ENCODE results near the gene ANKRD33B.

ANKRD33B gene

DNA sequence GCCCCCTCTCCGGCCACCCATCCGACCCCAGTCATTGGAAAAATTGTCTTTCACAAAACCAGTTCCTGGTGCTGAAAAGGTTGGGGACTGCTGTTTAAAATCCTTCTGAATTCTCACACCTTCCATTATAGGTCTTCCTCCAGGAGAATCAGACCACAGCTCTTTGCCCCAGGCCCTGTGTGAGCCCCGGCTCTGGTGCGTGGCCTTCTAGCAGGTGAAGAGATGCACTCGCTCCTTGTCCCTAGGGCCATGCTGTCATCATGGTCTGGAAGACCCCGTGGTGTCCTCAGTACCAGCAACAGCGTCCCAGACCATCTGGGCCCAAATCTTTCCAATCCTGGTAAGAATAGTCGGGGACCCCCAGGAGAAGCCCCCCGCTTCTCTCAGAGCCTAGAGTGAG is 101.9 kb downstream of the ANKRD33B start:
- no peak for DNase-seq (ENCODE audit: low read depth)
- H3K4me3 ChIP-seq (ENCODE audit: low read depth, low read length), result no peak overlapping the region
- TF ChIP-seq, protein P1, sequence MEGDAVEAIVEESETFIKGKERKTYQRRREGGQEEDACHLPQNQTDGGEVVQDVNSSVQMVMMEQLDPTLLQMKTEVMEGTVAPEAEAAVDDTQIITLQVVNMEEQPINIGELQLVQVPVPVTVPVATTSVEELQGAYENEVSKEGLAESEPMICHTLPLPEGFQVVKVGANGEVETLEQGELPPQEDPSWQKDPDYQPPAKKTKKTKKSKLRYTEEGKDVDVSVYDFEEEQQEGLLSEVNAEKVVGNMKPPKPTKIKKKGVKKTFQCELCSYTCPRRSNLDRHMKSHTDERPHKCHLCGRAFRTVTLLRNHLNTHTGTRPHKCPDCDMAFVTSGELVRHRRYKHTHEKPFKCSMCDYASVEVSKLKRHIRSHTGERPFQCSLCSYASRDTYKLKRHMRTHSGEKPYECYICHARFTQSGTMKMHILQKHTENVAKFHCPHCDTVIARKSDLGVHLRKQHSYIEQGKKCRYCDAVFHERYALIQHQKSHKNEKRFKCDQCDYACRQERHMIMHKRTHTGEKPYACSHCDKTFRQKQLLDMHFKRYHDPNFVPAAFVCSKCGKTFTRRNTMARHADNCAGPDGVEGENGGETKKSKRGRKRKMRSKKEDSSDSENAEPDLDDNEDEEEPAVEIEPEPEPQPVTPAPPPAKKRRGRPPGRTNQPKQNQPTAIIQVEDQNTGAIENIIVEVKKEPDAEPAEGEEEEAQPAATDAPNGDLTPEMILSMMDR (conservative IDR thresholded peaks at IDR 0.05; ENCODE audit: low read depth, low read length), result no peak

DNA sequence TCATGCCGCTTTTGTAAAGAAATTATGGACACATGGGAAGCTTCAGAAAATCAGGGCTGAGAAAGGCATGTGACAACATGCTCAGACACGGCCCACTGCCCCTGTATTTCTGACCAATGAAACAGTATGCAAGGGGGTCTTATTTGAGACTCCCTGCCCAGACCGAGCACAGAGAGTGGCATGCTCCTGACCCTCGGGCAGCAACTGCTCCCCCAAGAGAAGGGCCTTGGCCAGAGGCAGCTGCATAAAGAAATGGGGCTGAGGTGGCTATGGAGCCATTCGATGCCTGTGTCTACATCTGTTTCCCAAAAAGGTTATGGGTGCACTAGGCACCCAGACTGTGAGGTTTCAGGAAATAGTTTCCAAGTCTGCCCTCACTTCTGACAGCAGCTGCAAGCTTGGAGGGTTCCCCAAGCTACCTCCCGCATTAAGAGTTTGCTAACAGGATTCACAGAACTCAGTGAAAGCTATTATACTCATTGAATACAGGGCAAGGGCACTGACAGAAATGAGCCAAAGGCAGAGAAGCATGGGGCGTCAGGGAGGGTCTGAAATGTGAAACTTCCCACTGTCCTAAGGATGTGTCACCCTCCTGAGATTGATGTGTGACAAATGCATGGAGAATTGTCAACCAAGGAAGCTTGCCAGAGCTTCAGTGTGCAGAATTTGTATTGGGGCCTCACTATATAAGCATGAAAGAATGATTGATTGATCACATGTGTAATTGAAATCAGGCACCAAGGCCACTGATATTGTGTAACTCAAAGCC is 102.8 kb downstream of the ANKRD33B start:
- no peak overlapping the region for H3K4me3 ChIP-seq (ENCODE audit: low read depth, low read length)
- TF ChIP-seq, protein P1 (conservative IDR thresholded peaks at IDR 0.05; ENCODE audit: low read depth, low read length), result no peak
- DNase-seq (ENCODE audit: low read depth), result no peak

DNA sequence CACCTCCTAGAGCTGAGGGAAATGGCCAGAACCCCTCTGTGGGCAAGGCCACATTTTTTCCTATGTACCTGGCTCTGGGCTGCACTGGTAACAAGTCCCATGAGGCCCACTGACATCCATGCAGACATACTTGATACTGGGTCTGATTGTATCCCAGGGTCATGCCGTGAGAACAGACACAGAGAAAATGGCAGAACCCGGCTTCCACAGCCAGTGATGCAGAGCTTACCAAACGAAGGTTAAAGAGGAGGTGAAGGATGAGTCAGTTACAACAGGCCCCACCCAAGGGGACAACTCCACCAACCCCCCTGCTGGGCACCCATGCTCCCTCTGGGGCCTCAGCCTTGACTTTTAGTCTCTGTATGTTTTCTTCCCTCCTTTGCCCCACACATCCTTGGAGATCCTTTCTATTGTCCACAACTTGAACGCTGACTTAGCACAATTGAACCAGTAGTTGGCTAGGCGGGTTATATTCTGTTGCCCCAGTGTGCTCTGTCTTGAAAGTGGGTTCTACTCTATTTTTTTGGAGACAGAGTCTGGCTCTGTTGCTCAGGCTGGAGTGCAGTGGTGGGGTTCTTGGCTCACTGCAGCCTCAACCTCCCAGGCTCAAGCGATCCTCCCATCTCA is 103.7 kb downstream of the ANKRD33B start:
- no peak for DNase-seq (ENCODE audit: low read depth)
- no peak overlapping the region for H3K4me3 ChIP-seq (ENCODE audit: low read depth, low read length)
- TF ChIP-seq, protein P1 (conservative IDR thresholded peaks at IDR 0.05; ENCODE audit: low read depth, low read length), result no peak

DNA sequence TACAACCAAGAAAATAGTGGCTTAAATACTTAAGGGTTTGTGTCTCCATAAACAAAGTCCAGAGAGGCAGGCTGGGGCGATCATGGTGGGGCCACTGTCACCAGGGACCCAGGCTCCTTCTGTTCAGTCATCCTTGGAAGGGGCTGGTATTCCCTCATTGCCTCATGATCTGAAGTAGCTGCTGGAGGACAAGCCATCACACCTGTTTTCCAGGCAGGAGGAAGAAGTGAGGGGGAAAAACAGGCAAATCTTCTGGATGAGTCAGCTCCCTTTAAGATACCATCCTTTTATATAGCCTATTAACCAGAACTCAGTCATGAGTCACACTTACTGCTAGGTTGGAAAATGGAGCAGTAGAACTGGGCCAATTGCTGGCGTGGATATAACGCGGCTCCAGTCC is 104.8 kb downstream of the ANKRD33B start:
- H3K4me3 ChIP-seq (ENCODE audit: low read depth, low read length), result no peak overlapping the region
- TF ChIP-seq, protein P1 (conservative IDR thresholded peaks at IDR 0.05; ENCODE audit: low read depth, low read length), result no peak
- no peak for DNase-seq (ENCODE audit: low read depth)

DNA sequence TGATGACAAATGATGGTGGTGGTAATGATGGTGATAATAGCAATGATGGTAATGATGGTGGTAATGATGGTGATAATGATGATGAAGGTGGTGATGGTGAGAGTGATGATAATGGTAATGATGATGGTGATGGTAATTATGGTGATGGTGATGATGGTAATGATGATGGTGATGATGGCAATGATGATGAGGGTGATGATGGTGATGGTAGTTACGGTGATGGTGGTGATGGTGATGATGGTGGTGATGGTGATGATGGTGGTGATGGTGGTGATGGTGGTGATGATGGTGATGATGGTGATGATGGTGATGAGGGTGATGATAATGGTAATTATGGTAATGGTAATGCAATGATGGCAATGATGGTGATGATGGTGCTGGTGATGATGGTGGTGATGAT is 106.1 kb downstream of the ANKRD33B start:
- TF ChIP-seq, protein P1 (conservative IDR thresholded peaks at IDR 0.05; ENCODE audit: low read depth, low read length), result no peak
- no peak overlapping the region for H3K4me3 ChIP-seq (ENCODE audit: low read depth, low read length)
- DNase-seq (ENCODE audit: low read depth), result no peak

DNA sequence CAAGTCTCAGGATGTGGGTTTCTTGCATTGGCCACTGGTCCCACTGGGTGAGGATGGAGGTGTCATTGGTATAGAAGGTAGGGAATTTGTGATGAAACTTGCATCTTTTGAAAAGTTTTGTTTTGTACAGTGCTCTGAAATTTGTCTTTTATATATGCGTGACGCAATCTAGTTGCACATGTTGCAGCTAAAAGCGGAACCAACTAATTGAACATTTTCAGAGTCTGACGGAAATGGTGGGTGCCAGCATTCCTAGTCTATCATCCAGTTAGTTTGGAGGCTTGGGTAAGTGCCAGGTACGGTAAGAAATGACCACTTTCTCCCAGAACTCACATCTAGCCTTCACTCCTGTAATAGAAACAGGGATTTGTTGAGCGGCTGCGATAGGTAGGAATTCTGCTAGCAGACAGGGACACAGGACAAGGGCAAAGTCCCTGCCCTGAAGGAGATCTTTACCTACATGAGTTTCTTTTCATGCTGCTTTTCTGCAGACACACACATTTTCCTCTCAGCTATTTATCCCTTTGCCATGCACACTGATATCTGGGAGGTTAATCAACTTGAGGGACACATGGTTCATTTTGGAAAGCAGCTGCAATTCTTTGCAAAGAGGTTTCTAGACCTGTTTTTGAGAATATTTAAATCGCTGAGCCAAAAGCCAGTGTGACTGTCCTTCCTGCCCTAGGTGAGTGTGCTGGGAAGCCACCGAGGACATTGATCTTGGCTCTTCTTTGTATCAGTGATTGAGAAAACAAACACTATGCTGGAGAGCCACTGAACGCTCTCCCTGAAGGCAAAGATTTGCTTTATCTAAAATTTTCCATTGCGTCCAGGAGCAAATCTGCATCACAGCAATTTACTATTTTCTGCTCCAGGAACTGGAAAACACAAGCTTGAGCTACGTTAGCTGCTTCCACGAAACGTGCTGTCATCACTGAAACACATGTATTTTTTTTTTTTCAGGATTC is 107.5 kb downstream of the ANKRD33B start:
- TF ChIP-seq, protein P1 (conservative IDR thresholded peaks at IDR 0.05; ENCODE audit: low read depth, low read length), result no peak

More for the DNA sequence above, 107.5 kb downstream of the ANKRD33B start:
- DNase-seq (ENCODE audit: low read depth), result no peak
- no peak overlapping the region for H3K4me3 ChIP-seq (ENCODE audit: low read depth, low read length)
